DOHH2 (cell line): ENCODE data around the gene CFAP70.
A peak's percentile ranks its signal among the peaks of the same experiment; 100 is the strongest.

ENCODE experiments used
- H3F3A ChIP-seq: fragments of 200-600 bp; sonication (generic), shearing (Covaris generic); 2 replicates; pipeline ENCODE4 v1.6.0; 2016; ENCODE audit warnings: antibody characterized with exemption, mild to moderate bottlenecking; ENCODE audit not compliant: control insufficient read depth, insufficient read depth
- H3K27ac ChIP-seq: fragments of 200-600 bp; sonication (generic); 2 replicates; pipeline ENCODE4 v1.5.1; 2014; ENCODE audit warnings: low read depth, mild to moderate bottlenecking, low read length, moderate library complexity
- H3K27me3 ChIP-seq: fragments of 200-600 bp; sonication (generic); 2 replicates; pipeline ENCODE4 v1.6.1; 2014; ENCODE audit warnings: mild to moderate bottlenecking, low read length, mixed read lengths; ENCODE audit not compliant: control insufficient read depth
- H3K36me3 ChIP-seq: fragments of 200-600 bp; sonication (generic); 2 replicates; pipeline ENCODE4 v1.6.1; 2014; ENCODE audit warnings: mild to moderate bottlenecking, low read length, moderate library complexity, mixed read lengths; ENCODE audit not compliant: control insufficient read depth
- H3K4me1 ChIP-seq: fragments of 200-600 bp; sonication (generic); 2 replicates; pipeline ENCODE4 v1.6.1; 2014; ENCODE audit warnings: mild to moderate bottlenecking, low read length, mixed read lengths; ENCODE audit not compliant: control insufficient read depth
- H3K4me2 ChIP-seq: fragments of 200-600 bp; sonication (generic); 2 replicates; pipeline ENCODE4 v1.6.0; 2014; ENCODE audit warnings: mild to moderate bottlenecking, low read length, moderate library complexity
- H3K4me3 ChIP-seq: fragments of 200-600 bp; sonication (generic); 2 replicates; pipeline ENCODE4 v1.5.1; 2014; ENCODE audit warnings: mild to moderate bottlenecking, low read length, mixed read lengths
- H3K79me2 ChIP-seq: fragments of 200-600 bp; sonication (generic); 2 replicates; pipeline ENCODE4 v1.6.1; 2014; ENCODE audit warnings: mild to moderate bottlenecking, low read length, mixed read lengths; ENCODE audit not compliant: control insufficient read depth
- H3K9me2 ChIP-seq: fragments of 200-600 bp; sonication (generic); replicated peaks from 2 replicates; pipeline ENCODE4 v1.6.1; 2014; ENCODE audit warnings: mild to moderate bottlenecking, low read length, mixed read lengths; ENCODE audit not compliant: control insufficient read depth
- H3K9me3 ChIP-seq: fragments of 200-600 bp; sonication (generic); 2 replicates; pipeline ENCODE4 v1.6.1; 2014; ENCODE audit warnings: antibody characterized with exemption, low read length, mixed read lengths; ENCODE audit not compliant: control insufficient read depth, insufficient read depth
- H4K20me1 ChIP-seq: fragments of 200-600 bp; sonication (generic); 2 replicates; pipeline ENCODE4 v1.6.0; 2014; ENCODE audit warnings: low read depth, mild to moderate bottlenecking, antibody characterized with exemption, low read length, moderate library complexity; ENCODE audit not compliant: control insufficient read depth, insufficient read depth
- CTCF ChIP-seq: fragments of 200-600 bp; sonication (generic); IDR thresholded peaks from one replicate; pipeline ENCODE4 v1.5.1; 2014; ENCODE audit warnings: antibody characterized with exemption, mild to moderate bottlenecking, low read depth, low read length; ENCODE audit not compliant: poor library complexity, severe bottlenecking
- EZH2phosphoT487 ChIP-seq: fragments of 200-600 bp; sonication (generic); IDR thresholded peaks from 2 replicates; pipeline ENCODE4 v1.6.1; 2017; ENCODE audit warnings: borderline replicate concordance, mild to moderate bottlenecking, antibody characterized with exemption, low read length, moderate library complexity, mixed read lengths

The CFAP70 gene

GRCh38 chr10:73364964-73365363 lies 6.3 kb upstream of the CFAP70 start:
- no peak overlapping the region for H3K4me2 ChIP-seq
- H4K20me1 ChIP-seq, result no peaks in the 10 kb centered on the region
- H3K9me3 ChIP-seq, result no peaks in the 10 kb centered on the region
- no peaks in the 10 kb centered on the region for H3K27me3 ChIP-seq
- H3F3A ChIP-seq, result no peaks in the 10 kb centered on the region
- no peak overlapping the region for H3K4me3 ChIP-seq
- H3K9me2 ChIP-seq, result no peaks in the 10 kb centered on the region
- H3K36me3 ChIP-seq, result peaks cover 2% of the 10 kb centered on the region
- H3K27ac ChIP-seq, result no peak overlapping the region
- H3K4me1 ChIP-seq, result peaks cover 14% of the 10 kb centered on the region
- no peak for TF ChIP-seq CTCF
- TF ChIP-seq EZH2phosphoT487, result no peak
- no peaks in the 10 kb centered on the region for H3K79me2 ChIP-seq

GRCh38 chr10:73359492-73359891 lies 828 bp upstream of the CFAP70 start:
- H3K9me2 ChIP-seq, result no peaks in the 10 kb centered on the region
- TF ChIP-seq EZH2phosphoT487 (no peak), CTCF (no peak)
- no peaks in the 10 kb centered on the region for H3K36me3 ChIP-seq
- H4K20me1 ChIP-seq, result no peaks in the 10 kb centered on the region
- no peaks in the 10 kb centered on the region for H3K27me3 ChIP-seq
- H3K79me2 ChIP-seq, result no peaks in the 10 kb centered on the region
- H3K4me3 ChIP-seq, result no peak overlapping the region
- H3K4me1 ChIP-seq, result peaks cover 14% of the 10 kb centered on the region
- H3K9me3 ChIP-seq, result no peaks in the 10 kb centered on the region
- H3K4me2 ChIP-seq, result peak overlapping the region; percentile 94; the same call in 1 of the 2 replicates
- no peak overlapping the region for H3K27ac ChIP-seq
- 0 out of 2 replicates have a peak, but pooled peaks cover 3% of the 10 kb centered on the region for H3F3A ChIP-seq

DNA sequence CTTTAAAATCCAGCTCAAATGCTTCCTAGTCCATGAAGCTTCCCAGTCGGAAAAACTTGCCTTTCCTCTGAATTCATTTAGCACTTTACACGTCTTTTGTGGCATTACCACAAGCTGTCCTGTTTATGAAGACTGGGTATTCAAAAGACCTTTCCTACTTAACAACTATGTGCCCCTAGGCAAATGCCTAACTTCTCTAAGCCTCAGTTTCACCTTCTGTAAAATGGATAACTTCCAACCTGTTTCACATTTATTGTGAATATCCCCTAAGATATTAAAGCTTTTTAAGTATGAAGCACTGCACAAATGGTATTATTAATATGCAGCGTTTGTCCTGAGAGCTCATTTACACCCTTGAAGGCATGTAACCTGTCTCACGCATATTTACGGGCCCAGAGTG lies 843 bp downstream of the CFAP70 start:
- no peaks in the 10 kb centered on the region for H3K9me2 ChIP-seq
- no peak overlapping the region for H3K27ac ChIP-seq
- TF ChIP-seq CTCF (no peak), EZH2phosphoT487 (no peak)
- H3K27me3 ChIP-seq, result no peaks in the 10 kb centered on the region
- no peaks in the 10 kb centered on the region for H4K20me1 ChIP-seq
- H3K4me2 ChIP-seq, result peak overlapping the region; percentile 94
- H3F3A ChIP-seq, result 0 out of 2 replicates have a peak, but pooled peaks cover 3% of the 10 kb centered on the region
- H3K79me2 ChIP-seq, result no peaks in the 10 kb centered on the region
- peaks cover 14% of the 10 kb centered on the region for H3K4me1 ChIP-seq
- no peaks in the 10 kb centered on the region for H3K9me3 ChIP-seq
- H3K4me3 ChIP-seq, result peak overlapping the region; percentile 80
- H3K36me3 ChIP-seq, result no peaks in the 10 kb centered on the region
